GM18507 (cell line): ENCODE data around the gene NSUN7.
A peak's percentile ranks its signal among the peaks of the same experiment; 100 is the strongest.
"Not testable (repeated sequence)": the region's sequence is repeated elsewhere in the genome, so short reads cannot be mapped to it uniquely, and the experiment has no call there.

ENCODE experiments used
- DNase-seq: peaks from one replicate; pipeline ENCODE4 v3.0.0; 2011; ENCODE audit warnings: low read depth; ENCODE audit not compliant: insufficient read length; ENCODE audit errors: extremely low spot score
- FAIRE-seq: peaks from 2 replicates; lab custom pipeline; 2011; peaks lifted over from hg19 to GRCh38; lab: Jason Lieb, UNC

The NSUN7 gene

DNA sequence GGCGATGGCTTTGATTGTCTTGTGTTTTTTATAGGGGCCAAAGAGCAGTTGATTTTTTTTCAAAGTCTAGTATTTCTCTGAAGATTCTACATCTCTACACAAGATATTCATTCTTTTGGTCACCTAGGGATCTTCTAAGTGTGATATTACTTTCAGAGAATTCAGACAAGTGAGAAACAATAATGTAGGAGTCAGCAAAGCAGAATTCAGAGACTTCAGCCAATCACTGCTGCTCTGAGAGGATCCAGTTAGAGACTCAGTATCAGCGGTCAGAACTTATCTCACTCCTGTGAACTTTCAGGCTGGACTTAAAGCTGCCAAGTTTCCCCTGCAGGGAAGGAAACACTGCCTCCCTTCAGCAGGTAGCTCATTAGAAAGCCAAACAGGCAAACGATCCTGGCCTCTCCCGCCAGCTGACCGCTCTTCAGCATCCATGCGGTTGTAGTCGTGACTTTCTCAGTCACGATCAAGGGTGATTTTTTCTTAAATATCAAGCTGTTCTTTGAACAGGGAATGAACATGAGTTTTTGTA, 59.2 kb downstream of the NSUN7 start:
- DNase-seq, result no peak
- FAIRE-seq, result no peak

DNA sequence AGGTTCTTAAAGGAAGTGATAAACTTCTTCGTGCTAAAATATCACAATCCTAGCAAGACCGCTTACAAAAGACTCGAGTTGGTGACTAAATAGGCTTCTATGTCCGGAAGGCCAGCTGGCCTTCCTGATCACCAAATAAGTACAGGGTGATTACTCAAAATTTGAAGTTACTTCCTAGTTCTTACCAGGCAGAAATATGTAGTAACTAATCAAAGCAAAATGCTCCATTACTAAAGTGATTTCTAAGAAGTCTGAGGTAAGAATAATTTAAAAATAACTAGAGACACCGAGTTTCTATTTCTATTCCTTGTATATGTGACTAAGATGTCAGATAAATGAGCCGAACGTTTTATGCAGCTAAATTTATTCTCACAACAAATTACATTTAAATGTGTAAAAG, 62.2 kb downstream of the NSUN7 start:
- no peak for DNase-seq

DNA sequence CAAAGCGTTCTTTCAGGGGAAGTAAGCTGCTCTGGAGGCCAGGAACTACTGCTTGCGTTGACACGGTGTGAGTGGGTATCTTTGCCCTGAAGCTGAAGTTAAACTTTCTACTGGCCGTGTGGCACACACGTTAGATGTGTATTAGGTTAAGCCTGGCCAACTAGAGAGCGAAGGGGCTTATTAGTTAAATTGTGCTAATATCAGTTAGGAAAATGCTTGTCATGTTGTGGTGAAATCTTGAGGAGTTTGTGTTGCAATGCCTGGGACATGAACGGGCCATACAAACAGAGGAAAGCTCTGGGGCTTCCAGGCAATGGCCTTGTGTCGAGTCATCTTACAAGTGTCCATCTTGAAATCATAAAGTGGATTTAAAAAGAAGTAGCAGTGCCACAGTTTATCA, 62.6 kb downstream of the NSUN7 start:
- FAIRE-seq, result no peak

More for the DNA sequence above, 62.2 kb downstream of the NSUN7 start:
- FAIRE-seq, result no peak

DNA sequence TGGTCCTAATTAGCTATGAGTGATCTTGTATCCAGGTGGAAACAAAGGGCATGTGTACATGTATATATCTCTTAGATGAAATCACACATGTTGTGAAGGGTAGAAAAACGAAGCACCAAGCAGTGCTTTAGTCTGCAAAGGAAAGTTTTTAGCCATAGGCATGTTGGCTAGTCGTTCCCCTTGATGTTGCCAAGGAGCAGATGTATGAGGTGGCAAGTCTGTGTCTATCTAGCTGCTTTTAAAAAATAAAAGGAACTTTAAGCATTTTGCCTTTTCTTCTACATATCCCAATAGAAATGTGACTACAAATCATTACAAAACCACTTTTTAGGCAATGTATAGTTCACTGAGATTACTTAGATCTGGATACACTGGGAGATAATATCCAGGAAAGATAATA, 63.1 kb downstream of the NSUN7 start:
- DNase-seq (no peak), FAIRE-seq (no peak)

More for the DNA sequence above, 62.6 kb downstream of the NSUN7 start:
- no peak for DNase-seq

DNA sequence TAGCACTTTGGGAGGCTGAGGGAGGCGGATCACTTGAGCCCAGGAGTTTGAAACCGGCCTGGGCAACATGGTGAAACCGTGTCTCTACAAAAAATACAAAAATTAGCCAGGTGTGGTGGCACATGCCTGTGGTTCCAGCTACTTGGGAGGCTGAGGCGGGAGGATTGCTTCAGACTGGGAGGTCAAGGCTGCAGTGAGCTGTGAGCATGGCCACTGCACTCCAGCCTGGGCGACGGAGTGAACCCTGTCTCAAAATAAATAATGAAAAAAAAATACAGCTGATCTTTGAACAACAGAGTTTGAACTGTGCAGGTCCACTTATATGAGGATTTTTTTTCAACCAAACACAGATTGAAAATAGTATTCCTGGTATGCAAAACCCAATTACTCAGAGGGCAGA, 67.4 kb downstream of the NSUN7 start:
- FAIRE-seq, DNase-seq: not testable (repeated sequence)

DNA sequence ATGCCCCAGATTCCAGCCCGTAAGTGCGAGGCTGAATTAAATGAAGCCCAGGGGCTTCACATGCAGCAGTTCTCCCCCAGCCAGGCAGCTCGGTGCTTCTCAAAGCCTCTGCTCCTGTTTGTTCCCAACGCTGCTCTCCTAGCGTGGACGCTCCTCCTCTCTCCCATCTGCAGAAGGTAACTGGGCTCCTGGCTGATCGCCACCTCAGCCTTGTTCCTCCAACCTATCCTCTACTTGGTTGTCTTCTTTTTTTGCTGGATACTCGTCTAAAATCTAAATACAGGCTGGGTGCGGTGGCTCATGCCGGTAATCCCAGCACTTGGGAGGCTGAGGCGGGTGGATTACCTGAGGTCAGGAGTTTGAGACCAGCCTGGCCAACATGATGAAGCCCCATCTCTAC, 70.3 kb downstream of the NSUN7 start:
- FAIRE-seq (no peak), DNase-seq (no peak)

DNA sequence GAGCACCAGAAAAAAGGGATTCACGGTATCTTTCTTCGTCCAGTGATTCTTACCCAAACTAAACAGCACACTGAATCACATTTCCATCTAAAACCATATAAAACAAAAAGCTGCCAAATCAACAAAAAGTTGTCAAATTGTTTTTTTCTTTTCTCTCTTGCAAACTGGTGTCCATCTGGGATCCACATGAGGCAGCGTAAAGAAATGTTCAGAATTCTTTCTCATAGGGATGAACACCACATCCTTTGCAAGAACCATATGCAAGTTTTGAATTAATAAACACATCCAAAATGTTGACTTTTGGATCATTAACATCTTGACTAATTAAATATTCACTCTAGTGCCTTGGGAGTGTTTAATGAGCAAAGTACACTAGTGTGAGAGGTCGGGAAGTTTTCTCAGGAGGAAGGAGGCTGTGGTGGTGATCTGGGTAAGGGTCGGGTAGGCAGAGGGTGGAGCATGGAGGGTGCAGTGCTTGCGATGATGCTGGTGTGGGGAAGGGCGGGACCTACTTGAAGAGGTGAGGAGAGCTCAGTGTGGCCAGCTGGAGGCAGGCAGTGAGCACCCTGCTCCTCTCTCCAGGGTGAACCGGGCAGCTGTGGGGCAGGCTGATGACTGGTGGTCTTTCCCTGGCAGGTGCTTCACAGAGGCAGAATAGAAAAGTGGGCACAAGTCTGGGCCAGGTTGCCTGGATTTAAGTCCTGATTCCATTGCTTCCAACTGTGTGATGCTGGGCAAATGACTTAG, 72.8 kb downstream of the NSUN7 start:
- DNase-seq (no peak), FAIRE-seq (no peak)

DNA sequence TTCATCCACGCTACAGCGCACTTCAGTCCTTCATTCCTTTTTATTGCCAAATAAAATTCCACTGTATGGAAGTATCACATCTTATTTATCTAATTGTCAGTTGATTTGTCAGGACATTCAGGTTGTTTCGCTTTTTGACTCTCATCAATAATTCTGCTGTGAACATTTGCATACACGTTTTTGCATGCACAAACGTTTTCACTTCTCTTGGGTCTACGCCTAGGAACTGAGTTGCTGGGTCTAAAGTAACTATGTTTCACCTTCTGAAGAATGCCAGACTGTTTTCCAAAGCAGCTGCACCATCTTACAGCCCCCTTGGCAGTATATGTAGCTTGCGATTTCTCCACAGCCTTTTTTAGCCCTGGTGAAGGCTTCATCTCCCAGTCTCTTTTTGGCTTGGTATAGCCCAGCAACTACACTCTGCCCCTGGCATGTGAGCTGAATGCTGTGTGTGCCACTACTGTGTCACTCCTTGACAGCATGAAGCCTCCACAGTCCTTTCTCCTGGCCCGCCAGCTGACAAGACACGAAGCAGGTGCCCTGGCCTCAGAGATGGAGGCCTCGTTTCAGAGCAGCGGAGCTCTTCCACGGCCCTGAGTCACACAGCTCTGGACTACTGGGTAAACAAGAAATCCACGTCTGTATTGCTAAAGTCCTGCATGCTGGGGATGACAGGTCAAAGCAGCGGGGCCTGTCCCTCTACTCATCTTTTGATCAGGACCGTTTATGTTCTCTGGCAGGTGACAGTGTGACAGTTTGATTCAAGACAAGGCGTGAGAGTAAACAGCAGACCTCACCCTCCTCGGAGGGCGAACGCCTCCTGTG, 75.5 kb downstream of the NSUN7 start:
- peak; percentile 71 for FAIRE-seq
- no peak for DNase-seq

DNA sequence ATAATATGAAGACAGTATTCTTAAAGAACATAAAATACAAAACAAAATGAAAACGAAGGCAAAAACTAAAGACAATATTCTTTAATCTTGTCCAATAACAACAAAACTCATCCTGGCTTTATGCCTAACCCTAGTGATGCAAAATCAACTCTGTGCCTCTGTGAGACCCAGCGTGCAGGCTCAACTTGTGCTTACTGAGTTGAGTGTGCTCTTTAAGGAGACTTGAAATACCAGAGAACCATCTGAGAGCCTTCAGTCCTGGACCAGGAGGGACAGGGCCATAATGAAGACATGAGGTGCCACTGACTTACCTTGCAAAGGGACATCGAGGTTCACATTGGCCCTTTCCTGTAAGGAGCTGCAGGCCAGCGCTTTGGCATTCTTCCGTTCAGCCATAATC, 77.1 kb downstream of the NSUN7 start:
- no peak for DNase-seq
- no peak for FAIRE-seq

DNA sequence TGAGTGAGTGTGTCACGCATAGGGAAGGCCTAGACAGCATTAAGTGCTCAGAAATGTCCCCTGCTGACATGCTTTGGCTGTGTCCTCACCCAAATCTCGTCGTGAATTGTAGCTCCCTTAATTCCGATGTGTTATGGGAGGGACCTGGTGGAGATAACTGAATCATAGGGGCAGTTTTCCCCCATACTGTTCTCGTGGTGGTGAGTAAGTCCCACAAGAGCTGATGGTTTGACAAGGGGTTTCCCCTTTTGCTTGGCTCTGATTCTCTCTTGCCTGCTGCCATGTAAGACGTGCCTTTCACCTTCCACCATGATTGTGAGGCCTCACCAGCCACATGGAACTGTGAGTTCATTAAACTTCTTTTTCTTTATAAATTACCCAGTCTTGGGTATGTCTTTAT, 78.0 kb downstream of the NSUN7 start:
- FAIRE-seq (no peak), DNase-seq (no peak)

DNA sequence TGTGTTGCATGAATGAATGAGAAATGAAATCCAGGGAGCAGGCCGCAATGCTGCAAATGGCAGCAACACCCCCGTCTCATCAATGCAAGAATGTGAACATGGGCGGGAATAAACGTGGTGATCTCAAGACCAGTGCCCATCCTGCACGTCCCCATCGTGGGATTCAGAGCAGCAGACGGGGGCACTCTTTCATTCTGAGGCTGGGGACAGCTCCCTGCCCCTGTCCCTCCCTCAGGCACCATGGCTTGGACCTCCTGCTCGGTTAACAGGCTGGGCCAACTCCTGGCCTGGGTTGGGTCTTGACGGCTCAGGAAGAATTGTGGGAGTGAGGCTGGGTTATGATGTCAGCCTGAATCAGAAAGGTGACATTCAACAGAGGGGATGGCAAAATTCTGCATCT, 78.9 kb downstream of the NSUN7 start:
- DNase-seq (no peak), FAIRE-seq (no peak)

DNA sequence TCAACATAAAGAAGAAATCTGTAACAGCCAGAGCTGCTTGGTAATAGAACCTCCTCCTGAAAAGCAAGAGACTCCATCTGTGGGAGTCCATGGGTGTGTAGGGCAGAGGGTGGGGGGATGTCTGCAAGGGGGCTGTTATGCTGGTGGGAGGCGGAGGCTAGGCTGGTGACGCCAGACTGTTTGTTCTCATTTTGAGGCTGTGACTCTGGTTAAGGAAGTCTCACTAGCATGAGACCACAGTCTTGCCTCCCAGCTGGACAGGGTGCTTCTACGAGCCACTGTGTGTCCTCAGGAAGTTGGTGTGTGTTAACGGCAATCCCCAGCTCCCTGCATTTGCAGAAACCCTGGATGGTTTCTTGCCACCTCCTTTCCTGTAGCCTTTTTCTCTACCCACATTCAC, 79.8 kb downstream of the NSUN7 start:
- FAIRE-seq (no peak), DNase-seq (no peak)

DNA sequence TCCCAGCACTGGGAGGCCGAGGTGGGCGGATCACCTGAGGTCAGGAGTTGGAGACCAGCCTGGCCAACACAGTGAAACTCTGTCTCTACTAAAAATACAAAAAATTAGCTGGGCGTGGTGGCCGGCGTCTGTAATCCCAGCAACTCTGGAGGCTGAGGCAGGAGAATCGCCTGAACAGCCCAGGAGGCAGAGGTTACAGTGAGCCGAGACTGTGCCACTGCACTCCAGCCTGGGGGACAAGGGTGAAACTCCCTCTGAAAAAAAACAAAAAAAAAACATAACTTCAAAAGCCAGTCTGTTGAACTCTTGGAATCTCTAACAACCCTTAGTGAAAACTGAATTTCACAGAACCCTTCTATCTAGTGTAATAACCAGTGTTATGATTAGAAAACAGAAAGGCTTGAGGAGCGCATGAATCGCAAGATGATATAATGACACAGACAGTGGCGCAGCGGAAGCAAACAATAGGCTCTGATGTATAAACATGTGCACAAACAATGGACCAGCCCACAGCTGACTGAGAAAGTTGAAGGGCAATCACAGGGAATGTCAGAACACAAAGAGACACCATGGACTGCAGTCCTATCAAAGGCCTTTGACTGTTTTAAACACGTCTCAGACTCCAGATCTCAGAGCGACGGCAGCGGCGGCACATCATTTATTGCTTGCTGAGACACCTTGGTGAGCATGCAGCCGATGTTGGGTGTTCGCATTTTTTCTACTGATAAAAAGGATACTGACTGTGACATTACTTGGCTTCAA, 81.6 kb downstream of the NSUN7 start:
- DNase-seq (no peak), FAIRE-seq (no peak)

DNA sequence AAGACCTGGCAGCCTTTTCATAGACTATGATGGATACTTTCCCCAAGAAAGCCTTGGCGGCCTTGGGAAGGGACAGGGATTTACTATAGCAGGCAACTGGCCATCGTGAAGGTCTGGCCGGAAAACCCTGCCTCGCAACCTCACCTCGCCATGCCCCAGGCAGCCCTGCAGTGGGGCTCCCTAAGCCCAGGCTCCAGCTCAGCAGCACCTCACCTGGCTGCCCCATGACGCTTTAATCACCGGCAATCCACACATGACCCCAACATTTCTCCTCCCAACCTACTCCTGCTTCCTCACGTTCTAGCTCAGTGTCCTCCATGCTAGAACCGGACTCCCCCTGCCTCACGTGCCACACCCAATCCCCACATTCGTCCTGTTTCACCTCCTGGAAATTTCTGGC, 82.4 kb downstream of the NSUN7 start:
- FAIRE-seq, result no peak
- DNase-seq, result no peak

DNA sequence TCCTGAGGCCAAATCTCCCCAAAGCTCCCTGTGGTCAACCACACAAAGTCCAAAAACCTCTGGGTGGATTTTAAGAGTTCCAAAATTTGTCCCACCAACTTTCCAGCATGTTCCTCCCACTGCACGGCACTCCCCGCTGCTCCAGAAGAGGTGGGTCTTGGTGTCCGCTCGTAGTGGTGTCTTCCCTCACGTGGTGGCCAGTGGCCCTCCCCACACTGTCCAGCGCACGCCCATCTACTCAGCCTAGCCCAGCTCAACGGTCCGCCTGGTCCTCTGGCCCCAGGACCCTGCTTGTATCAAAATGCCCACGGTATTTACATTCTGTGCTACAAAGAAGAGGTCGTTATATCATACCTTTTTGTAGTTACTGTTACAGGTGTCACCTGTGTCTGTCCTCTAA, 83.5 kb downstream of the NSUN7 start:
- no peak for DNase-seq
- no peak for FAIRE-seq

DNA sequence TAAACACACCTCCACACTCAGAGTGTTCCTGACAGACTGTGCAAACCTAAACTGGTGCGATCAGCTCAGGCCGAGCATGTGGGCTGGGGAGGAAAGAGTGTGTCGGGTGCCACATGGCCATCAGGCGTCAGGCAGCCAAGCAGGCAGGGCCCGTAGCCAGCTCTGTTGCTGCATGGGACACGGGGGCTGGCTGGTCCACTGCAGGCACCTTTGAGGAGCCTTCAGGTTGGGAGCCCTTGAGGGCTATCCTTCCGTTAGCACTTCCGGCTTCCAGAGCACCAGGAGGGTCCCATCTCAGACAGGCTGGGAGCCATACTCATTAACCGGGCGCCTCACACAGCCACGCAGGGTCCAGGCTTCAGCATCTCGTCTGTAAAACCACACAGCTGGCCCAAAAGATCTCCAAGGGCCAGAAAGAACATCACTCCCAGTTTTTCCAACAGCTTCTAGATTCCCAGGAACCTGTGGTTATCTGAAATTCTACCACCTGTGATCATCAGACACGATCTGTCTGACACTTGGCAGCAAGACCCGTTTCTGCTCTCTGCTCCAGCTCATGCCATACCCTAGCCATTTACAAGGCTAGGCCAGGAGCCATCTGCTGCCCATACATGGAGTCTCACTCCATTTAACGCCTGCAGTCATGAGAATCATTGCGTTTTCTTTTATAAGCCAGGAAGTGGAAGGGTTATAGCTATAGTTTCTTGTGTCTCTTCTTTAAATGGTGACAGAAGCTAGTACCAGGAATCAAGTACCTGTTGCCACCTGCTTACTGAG, 87.5 kb downstream of the NSUN7 start:
- no peak for DNase-seq
- no peak for FAIRE-seq

DNA sequence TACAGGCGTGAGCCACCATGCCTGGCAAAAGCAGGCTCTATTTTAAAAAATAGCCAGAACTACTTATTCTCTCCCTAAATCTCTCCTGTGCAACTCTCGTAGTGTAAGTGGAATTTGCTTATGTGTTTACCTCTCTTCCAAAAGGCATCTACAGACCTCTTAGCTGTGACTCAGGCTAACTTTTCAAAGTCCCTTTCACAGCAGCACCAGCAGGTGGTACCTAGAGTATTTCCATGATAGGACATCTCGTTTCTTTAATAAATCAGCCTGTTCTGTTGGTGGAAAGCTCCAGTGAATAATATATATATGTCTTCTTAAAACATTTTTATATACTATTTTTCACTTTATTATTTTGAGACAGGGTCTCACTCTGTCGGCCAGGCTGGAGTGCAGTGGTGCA, 89.0 kb downstream of the NSUN7 start:
- no peak for FAIRE-seq
- no peak for DNase-seq

DNA sequence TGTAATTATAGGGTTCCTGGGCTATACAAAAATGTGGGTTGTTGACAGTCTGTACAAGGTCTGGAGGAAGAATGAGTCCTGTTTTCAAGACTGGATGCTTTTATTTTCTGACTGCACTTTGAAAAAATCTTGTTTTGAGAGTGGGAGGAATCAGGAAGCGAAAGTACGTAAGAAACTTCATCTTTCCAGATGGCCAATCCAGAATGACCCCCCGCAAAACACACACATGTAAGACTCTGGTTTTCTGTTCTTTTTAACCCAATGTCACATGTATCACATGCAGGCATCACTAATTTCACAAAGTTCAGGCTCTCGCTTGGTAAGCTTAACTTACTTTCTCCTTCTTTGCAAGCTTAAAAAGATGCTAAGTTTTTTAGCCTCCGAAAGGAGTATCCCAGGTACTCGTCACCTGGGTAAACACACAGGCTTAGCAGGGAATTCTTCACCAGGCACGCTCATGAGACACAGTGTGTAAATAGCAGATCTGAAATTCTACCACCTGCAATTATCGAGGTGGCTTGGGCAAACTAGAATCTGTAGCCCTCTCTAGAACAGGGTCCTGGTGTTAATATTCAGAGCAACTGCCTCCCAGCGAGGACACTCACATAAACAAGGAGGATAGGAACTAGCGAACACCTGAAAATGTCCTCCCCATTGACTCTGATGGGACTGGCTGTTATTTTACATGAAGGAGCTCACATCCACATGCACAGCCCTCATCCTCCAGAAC, 90.7 kb downstream of the NSUN7 start:
- DNase-seq (no peak), FAIRE-seq (no peak)
